Hematopoietic multipotent progenitor cell treated with erythropoietin and hydrocortisone succinate and interleukin-3 and kit ligand, for 4 days (in vitro differentiated cells): ENCODE measurements around the gene C1orf232.

Source experiments
- DNase-seq: peaks from one replicate; pipeline ENCODE4 v3.0.0-alpha.2; 2015

C1orf232 gene

GRCh38 chr1:26156285-26157038 lies 12.3 kb downstream of the C1orf232 start:
- DNase-seq, result peak; percentile 48

DNA sequence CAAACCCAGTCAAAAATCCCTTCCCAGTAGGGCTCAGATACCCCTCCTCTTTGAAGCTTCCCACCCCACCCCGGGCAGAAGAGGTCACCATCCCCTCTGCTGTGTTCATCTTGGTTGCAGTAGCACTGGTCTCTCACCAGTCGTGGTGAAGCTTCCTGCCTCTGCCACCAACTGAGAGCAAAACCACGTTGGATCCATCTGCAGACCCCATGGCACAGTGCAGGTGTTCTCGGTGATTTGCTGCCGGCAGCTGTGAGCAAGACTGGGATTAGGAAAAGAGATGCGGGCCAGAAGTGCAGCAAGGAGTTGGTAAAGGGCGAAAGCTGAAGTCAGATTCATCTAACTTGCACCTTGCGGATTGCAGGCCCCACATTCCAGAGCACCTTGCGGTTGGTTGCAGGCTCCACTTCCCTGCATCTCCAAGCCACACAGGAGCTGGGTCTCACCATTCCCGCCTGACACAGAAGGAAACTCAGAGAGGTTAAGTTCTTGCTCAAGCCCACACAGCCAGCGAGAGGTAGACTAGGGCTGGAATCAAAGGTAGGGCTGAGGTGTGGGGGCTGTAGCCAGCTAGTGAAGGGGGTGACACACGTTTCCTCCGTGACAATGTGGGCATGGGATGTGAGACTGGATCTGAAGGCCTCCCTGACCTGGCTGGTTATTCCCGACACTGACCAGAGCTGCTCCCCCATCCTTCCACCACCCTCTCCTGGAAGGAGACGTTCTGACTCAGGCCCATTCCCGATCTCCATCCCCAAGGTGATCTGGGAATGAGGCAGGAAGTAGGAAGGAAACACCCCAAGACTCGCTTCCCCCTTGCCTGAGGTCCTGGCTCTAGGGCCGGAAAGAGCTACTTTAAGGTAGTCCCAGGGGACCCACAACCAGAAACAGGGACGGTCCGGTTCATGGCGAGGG lies 13.1 kb downstream of the C1orf232 start:
- DNase-seq, result no peak

DNA sequence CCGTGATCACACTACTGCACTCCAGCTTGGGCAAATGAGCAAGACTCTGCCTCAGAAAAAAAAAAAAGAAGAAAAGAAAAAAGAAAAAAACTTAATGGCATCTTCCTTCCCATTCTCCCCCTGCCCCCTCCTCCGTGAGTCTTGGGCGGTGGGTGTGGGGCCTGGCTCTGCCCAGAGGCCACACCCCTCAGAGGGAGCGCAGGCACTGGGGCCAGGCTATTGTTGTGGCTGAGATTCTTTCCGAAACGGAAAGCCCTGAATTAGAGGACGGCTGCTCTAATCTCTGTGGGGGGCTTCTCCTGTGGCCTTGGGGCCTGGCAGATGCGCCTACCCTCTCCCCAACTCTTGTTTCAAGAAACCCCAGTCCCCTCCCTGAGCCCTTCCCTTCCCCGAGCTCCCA lies 14.0 kb downstream of the C1orf232 start:
- no peak for DNase-seq

GRCh38 chr1:26153966-26154532 lies 14.7 kb downstream of the C1orf232 start:
- DNase-seq, result no peak

DNA sequence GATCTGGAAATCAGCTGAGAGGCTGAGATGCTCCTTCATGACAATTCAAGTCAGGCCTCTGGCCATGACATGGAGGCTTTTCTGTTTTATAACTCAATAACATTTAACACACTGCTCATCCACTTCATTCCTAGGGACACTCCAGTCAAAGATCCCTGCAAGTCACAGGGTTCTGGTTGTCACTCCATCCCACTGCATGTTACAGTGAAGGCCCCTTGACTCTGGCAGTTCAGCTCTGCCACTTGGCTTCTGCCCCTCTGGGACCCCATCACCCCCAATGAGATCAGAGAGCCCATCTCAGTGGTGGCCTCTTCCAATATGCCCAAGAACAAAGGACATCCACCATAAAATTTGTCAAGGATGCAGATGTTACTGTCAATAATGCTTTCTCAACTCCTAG lies 19.9 kb downstream of the C1orf232 start:
- DNase-seq, result no peak

DNA sequence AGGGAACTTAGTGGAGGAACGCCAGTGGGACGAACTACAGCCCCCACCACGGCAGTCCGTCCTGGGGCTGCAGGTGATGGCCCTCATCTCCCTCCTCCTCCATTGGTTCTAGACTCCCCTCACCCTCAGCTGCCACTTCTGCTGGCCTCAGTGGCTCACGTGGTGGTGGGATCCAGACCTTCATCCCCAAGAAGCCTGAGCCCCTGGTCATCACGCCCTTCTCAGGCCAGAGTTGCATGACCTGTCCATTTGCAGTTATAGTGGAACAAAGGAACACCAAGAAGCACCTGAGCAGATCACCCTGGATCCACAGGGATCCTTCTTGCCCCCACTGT lies 22.8 kb downstream of the C1orf232 start:
- DNase-seq, result no peak

GRCh38 chr1:26145041-26145959 lies 23.5 kb downstream of the C1orf232 start:
- DNase-seq, result peak; percentile 92

DNA sequence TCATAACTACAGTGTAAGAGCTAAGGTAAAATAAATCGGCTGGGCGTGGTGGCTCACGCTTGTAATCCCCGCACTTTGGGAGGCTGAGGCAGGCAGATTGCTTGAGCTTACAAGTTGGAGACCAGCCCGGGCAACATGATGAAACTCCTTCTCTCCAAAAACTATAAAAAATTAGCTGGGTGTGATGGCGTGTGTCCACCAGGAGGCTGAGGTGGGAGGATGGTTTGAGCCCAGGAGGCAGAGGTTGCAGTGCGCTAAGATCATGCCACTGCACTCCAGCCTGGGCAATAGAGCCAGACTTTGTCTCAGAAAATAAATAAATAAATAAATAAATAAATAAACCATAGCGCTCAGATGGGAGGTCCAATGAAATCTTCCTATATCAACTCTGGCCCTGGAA lies 26.6 kb downstream of the C1orf232 start:
- DNase-seq, result peak; percentile 51

GRCh38 chr1:26138974-26139558 lies 29.7 kb downstream of the C1orf232 start:
- DNase-seq, result no peak

GRCh38 chr1:26134466-26134865 lies 34.3 kb downstream of the C1orf232 start:
- no peak for DNase-seq

DNA sequence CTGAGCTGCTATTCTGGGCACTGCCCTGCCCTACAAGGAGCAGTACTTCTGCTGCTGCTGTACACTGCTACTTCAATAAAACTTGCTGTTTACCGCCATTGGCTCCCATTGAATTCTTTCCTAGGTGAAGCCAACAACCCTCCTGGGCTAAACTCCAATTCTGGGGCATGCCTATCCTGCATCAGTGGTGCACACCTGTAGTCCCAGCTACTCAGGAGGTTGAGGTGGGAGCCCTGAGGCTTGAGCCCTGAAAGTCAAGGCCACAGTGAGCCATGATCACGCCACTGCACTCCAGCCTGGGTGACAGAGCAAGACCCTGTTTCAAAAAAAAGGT lies 36.0 kb downstream of the C1orf232 start:
- DNase-seq, result no peak

DNA sequence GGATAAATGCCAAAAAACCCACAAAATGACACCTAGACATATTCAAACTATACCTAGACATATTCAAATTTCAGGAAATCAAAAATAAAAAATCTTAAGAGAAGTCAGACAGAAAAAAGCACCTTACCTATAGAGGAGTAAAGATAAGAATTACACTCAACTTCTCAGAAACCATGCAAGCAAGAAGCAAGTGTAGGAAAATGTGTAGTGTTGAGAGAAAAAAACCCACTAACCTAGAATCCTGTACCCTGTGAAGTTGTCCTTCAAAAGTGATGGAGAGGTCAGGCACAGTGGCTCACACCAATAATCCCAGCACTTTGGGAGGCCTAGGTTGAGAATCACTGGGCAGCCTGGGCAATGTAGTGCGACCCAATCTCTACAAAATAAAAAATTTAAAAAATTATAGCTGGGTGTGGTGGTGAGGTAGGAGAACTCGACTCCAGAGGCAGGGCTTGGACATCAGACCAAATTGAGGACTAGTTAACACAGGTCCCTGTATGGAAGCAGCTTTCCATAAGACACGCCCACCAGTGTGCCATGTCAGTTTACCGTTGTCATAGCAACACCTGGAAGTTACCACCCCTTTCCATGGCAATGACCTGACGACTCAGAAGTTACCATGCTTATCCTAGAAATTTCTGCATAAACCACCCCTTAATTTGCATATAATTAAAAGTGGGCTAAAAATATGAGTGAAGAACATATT lies 36.5 kb downstream of the C1orf232 start:
- DNase-seq, result peak; percentile 56

GRCh38 chr1:26130695-26131094 lies 38.1 kb downstream of the C1orf232 start:
- no peak for DNase-seq

GRCh38 chr1:26129778-26130177 lies 39.0 kb downstream of the C1orf232 start:
- DNase-seq, result no peak

- DNase-seq, result peak; percentile 62
Measured at GRCh38 chr1:26127235-26128163, 41.3 kb downstream of the C1orf232 start.

- DNase-seq, result peak; percentile 98
Measured at GRCh38 chr1:26126321-26127084, 42.3 kb downstream of the C1orf232 start.

- DNase-seq, result no peak
Measured at GRCh38 chr1:26125946-26126320, 42.8 kb downstream of the C1orf232 start.

DNA sequence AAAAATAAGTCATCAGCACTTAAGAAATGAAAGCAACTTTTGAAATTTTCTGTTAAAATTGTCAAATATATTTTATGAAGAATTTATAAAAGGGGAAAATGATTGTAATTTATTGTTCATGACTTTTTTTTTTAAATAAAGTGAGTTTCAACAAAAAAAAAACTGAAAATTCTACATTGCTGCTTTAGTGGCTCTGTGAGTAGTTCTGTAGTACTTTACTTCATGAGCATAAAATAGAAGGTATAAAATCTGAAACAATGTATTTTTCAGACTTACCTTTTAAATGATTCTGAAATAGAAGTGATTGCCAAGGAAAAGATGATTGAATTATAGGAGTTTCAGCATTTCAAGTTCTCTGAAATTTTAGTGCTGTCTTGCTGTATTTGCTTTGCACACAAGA lies 43.4 kb downstream of the C1orf232 start:
- DNase-seq, result no peak

- no peak for DNase-seq
Measured at GRCh38 chr1:26124418-26125331, 44.1 kb downstream of the C1orf232 start.
